Liver (tissue), 9 donors: ENCODE measurements around the gene TOP3A. TPM values are rescaled to one million over a fixed set of nuclear protein-coding genes. Genes with fewer than 3 reads are reported as not detected.

Source experiments
- DNase-seq: peaks from one replicate; pipeline ENCODE4 v3.0.0-alpha.2; 2017; ENCODE audit warnings: low spot score
- H3K27ac ChIP-seq, 2 donors: one replicate each; pipeline ENCODE4 v1.7.0; 2013; ENCODE audit warnings: inconsistent platforms in 2 of 2, low read length in 2 of 2, control low read depth in 1 of 2, low read depth in 1 of 2, mild to moderate bottlenecking in 1 of 2
- H3K27me3 ChIP-seq, 4 donors: one replicate each; pipeline versions ENCODE4 v1.6.1 to v1.7.0; 2013; ENCODE audit warnings: low read length in 3 of 4, inconsistent platforms in 1 of 4, mild to moderate bottlenecking in 1 of 4, moderate library complexity in 1 of 4; ENCODE audit not compliant: control insufficient read depth in 4 of 4, insufficient read depth in 4 of 4
- H3K36me3 ChIP-seq, 4 donors: one replicate each; pipeline versions ENCODE4 v1.6.1 to v1.7.0; 2013; ENCODE audit warnings: low read length in 3 of 4, mild to moderate bottlenecking in 3 of 4, low read depth in 1 of 4, moderate library complexity in 1 of 4; ENCODE audit not compliant: control insufficient read depth in 4 of 4, insufficient read depth in 3 of 4
- H3K4me1 ChIP-seq, 4 donors: one replicate each; pipeline versions ENCODE4 v1.6.1 to v1.7.0; 2013; ENCODE audit warnings: low read length in 3 of 4, mild to moderate bottlenecking in 3 of 4, moderate library complexity in 1 of 4; ENCODE audit not compliant: control insufficient read depth in 4 of 4, insufficient read depth in 4 of 4
- H3K4me3 ChIP-seq, 3 donors: one replicate each; pipeline versions ENCODE4 v1.6.1 to v1.7.0; 2013; ENCODE audit warnings: low read length in 3 of 3, control low read depth in 1 of 3, low read depth in 1 of 3, mild to moderate bottlenecking in 1 of 3
- H3K9ac ChIP-seq, 2 donors: one replicate each; pipeline ENCODE4 v1.7.0; 2013; ENCODE audit warnings: low read length in 2 of 2, mild to moderate bottlenecking in 2 of 2, moderate library complexity in 2 of 2, control low read depth in 1 of 2, low read depth in 1 of 2
- H3K9me3 ChIP-seq, 4 donors: one replicate each; pipeline versions ENCODE4 v1.6.1 to v1.7.0; 2013; ENCODE audit warnings: low read length in 3 of 4; ENCODE audit not compliant: control insufficient read depth in 4 of 4
- EGR1 ChIP-seq, 2 donors: IDR thresholded peaks; 2 replicates each; pipeline ENCODE4 v1.6.1; 2016 to 2018; ENCODE audit warnings: antibody characterized with exemption in 2 of 2, low read depth in 2 of 2
- FOXA1 ChIP-seq: IDR thresholded peaks from 2 replicates; pipeline ENCODE4 v1.6.1; 2016; ENCODE audit warnings: antibody characterized with exemption
- GABPA ChIP-seq, 2 donors: IDR thresholded peaks in 1 of 2; conservative IDR thresholded peaks in 1 of 2; 2 replicates each; pipeline ENCODE4 v1.6.1; 2016; ENCODE audit warnings: antibody characterized with exemption in 2 of 2, mild to moderate bottlenecking in 1 of 2, moderate library complexity in 1 of 2
- HNF4G ChIP-seq: IDR thresholded peaks from 2 replicates; pipeline ENCODE4 v1.6.1; 2016; ENCODE audit warnings: antibody characterized with exemption
- JUND ChIP-seq, 2 donors: IDR thresholded peaks; 2 replicates each; pipeline ENCODE4 v1.6.1; 2016; ENCODE audit warnings: antibody characterized with exemption in 2 of 2
- NR2F2 ChIP-seq: IDR thresholded peaks from 2 replicates; pipeline ENCODE4 v1.6.1; 2016; ENCODE audit warnings: antibody characterized with exemption
- RAD21 ChIP-seq, 2 donors: IDR thresholded peaks; 2 replicates each; pipeline ENCODE4 v1.6.1; 2016; ENCODE audit warnings: antibody characterized with exemption in 2 of 2, mild to moderate bottlenecking in 2 of 2
- TAF1 ChIP-seq: conservative IDR thresholded peaks from 2 replicates; pipeline ENCODE4 v1.6.1; 2016; ENCODE audit warnings: antibody characterized with exemption, mild to moderate bottlenecking
- YY1 ChIP-seq: IDR thresholded peaks from 2 replicates; pipeline ENCODE4 v1.6.1; 2016; ENCODE audit warnings: antibody characterized with exemption, mild to moderate bottlenecking
- WGBS: extraction: QIAGEN DNeasy Blood & Tissue Kit; methylation state at CpG from one replicate; pipeline ENCODE4 v1.1.7; 2013; 5-methylcytosine and 5-hydroxymethylcytosine counted together
- polyA plus RNA-seq, 2 donors: library from polyadenylated mRNA; stranded (reverse) in 1 of 2; unstranded in 1 of 2; fragments of 200-250 nt in 1 of 2; fragments of >200 nt in 1 of 2; fragmentation: Nextera tagmentation in 1 of 2; extraction: Ambion mirVana in 1 of 2; gene quantifications; one replicate each; pipeline versions ENCODE4 v1.2.1 to v1.2.3, GENCODE V29; 2013 to 2015
- total RNA-seq, 2 donors: library from RNA; depleted of rRNA; stranded (reverse); fragments of >200 nt; gene quantifications; one replicate each; pipeline ENCODE4 v1.2.3, GENCODE V29; 2014
- TF ChIP-seq, protein P1 (sequence below): IDR thresholded peaks from 2 replicates; pipeline ENCODE4 v1.6.1; 2016; ENCODE audit warnings: antibody characterized with exemption, mild to moderate bottlenecking
- TF ChIP-seq, protein P2 (sequence below): IDR thresholded peaks from 2 replicates; pipeline ENCODE4 v1.6.1; 2016; ENCODE audit warnings: antibody characterized with exemption
- TF ChIP-seq, protein P3 (sequence below): IDR thresholded peaks from 2 replicates; pipeline ENCODE4 v1.6.1; 2016; ENCODE audit warnings: antibody characterized with exemption
- donor health status: healthy.
- donor health status: healthy.
- donor health status: healthy.
- donor health status: healthy.
- donor health status: healthy.

The TOP3A gene
- total and polyA plus RNA-seq, 4 donors, result 6.6 to 37.5 (median 14.3) TPM

DNA sequence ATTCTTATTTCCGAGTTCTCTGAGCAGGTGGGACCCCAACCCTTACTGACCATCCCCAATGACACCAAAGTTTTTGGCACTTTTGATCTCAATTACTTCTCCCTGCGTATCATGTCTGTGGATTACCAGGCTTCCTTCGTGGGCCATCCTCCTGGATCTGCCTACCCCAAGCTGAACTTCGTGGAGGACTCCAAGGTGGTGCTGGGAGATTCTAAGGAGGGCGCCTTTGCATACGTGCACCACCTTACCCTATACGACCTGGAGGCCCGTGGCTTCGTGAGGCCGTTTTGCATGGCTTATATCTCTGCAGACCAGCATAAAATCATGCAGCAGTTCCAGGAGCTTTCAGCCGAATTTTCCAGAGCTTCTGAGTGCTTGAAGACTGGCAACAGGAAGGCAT is 1.2 kb upstream of the TOP3A start:
- no peak for TF ChIP-seq GABPA (IDR thresholded peaks at IDR 0.05 in 1 of 2, conservative IDR thresholded peaks at IDR 0.05 in 1 of 2)
- no peak for TF ChIP-seq RAD21 (IDR thresholded peaks at IDR 0.05)
- TF ChIP-seq, protein P1, sequence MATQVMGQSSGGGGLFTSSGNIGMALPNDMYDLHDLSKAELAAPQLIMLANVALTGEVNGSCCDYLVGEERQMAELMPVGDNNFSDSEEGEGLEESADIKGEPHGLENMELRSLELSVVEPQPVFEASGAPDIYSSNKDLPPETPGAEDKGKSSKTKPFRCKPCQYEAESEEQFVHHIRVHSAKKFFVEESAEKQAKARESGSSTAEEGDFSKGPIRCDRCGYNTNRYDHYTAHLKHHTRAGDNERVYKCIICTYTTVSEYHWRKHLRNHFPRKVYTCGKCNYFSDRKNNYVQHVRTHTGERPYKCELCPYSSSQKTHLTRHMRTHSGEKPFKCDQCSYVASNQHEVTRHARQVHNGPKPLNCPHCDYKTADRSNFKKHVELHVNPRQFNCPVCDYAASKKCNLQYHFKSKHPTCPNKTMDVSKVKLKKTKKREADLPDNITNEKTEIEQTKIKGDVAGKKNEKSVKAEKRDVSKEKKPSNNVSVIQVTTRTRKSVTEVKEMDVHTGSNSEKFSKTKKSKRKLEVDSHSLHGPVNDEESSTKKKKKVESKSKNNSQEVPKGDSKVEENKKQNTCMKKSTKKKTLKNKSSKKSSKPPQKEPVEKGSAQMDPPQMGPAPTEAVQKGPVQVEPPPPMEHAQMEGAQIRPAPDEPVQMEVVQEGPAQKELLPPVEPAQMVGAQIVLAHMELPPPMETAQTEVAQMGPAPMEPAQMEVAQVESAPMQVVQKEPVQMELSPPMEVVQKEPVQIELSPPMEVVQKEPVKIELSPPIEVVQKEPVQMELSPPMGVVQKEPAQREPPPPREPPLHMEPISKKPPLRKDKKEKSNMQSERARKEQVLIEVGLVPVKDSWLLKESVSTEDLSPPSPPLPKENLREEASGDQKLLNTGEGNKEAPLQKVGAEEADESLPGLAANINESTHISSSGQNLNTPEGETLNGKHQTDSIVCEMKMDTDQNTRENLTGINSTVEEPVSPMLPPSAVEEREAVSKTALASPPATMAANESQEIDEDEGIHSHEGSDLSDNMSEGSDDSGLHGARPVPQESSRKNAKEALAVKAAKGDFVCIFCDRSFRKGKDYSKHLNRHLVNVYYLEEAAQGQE, result no peak
- TF ChIP-seq FOXA1, result no peak
- TF ChIP-seq EGR1 (IDR thresholded peaks at IDR 0.05; ENCODE audit: low read depth in 2 of 2), result no peak
- no peak for TF ChIP-seq NR2F2
- TF ChIP-seq, protein P2, sequence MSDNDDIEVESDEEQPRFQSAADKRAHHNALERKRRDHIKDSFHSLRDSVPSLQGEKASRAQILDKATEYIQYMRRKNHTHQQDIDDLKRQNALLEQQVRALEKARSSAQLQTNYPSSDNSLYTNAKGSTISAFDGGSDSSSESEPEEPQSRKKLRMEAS, result no peak
- Histone ChIP-seq H3K27me3 (no peaks in the 10 kb centered on the region), H3K4me3 (peak overlapping the region; percentile 73 to 96 (median 79)), H3K27ac (peak overlapping the region; percentile 1 to 87), H3K36me3 (peaks cover 0 to 8% (median 7%) of the 10 kb centered on the region in 4 donors), H3K9ac (peak overlapping the region; percentile 29 to 87), H3K4me1 (peaks cover 6 to 63% (median 49%) of the 10 kb centered on the region in 4 donors), H3K9me3 (no peaks in the 10 kb centered on the region)
- no peak for DNase-seq
- 72% methylated on average over 11 of the region's 11 CpGs for WGBS

DNA sequence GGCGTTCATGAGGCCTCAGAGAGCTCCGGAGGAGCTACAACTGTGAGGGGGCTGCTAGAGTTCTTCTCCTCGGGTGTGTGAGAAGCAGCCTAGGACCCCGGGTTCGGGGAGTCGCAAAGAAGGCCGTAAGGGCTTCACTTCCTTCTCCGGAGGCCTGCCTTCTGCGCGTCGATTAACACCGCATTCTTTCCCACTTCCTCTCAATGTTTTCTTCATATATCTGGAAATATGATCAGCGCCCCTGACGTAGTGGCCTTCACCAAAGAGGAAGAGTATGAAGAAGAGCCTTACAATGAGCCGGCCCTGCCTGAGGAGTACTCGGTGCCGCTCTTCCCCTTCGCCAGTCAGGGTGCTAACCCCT is 748 bp upstream of the TOP3A start:
- H3K27me3 ChIP-seq, result no peaks in the 10 kb centered on the region
- TF ChIP-seq TAF1 (no peak), RAD21 (IDR thresholded peaks at IDR 0.05) (no peak), JUND (IDR thresholded peaks at IDR 0.05) (no peak), EGR1 (IDR thresholded peaks at IDR 0.05; ENCODE audit: low read depth in 2 of 2) (no peak), FOXA1 (no peak), HNF4G (no peak), GABPA (IDR thresholded peaks at IDR 0.05 in 1 of 2, conservative IDR thresholded peaks at IDR 0.05 in 1 of 2) (no peak), YY1 (no peak)
- TF ChIP-seq, protein P2, result no peak
- TF ChIP-seq, protein P3, sequence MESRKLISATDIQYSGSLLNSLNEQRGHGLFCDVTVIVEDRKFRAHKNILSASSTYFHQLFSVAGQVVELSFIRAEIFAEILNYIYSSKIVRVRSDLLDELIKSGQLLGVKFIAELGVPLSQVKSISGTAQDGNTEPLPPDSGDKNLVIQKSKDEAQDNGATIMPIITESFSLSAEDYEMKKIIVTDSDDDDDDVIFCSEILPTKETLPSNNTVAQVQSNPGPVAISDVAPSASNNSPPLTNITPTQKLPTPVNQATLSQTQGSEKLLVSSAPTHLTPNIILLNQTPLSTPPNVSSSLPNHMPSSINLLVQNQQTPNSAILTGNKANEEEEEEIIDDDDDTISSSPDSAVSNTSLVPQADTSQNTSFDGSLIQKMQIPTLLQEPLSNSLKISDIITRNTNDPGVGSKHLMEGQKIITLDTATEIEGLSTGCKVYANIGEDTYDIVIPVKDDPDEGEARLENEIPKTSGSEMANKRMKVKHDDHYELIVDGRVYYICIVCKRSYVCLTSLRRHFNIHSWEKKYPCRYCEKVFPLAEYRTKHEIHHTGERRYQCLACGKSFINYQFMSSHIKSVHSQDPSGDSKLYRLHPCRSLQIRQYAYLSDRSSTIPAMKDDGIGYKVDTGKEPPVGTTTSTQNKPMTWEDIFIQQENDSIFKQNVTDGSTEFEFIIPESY, result no peak
- DNase-seq, result no peak

More for the DNA sequence above, 748 bp upstream of the TOP3A start:
- Histone ChIP-seq H3K4me3 (peak overlapping the region; percentile 73 to 96 (median 79)), H3K27ac (peak overlapping the region; percentile 87 to 92), H3K9ac (peak overlapping the region; percentile 29 to 87), H3K9me3 (no peaks in the 10 kb centered on the region), H3K4me1 (peaks cover 6 to 63% (median 49%) of the 10 kb centered on the region in 4 donors), H3K36me3 (peaks cover 0 to 8% (median 7%) of the 10 kb centered on the region in 4 donors)
- 7% methylated on average over 18 of the region's 18 CpGs for WGBS
